Tibial artery (tissue), 4 donors: ENCODE results near the gene SERPINA3.

Experiments
- DNase-seq, 2 donors: peaks; one replicate each; pipeline ENCODE4 v3.0.0-alpha.2; 2019
- H3K27ac ChIP-seq, 2 donors: fragments of 200-600 bp; sonication (generic) in 1 of 2; 1 replicate in 1 of 2; 2 replicates in 1 of 2; pipeline ENCODE4 v1.5.1; 2018 to 2019; ENCODE audit warnings: mild to moderate bottlenecking in 1 of 2
- H3K27me3 ChIP-seq, 2 donors: fragments of 200-600 bp; sonication (generic) in 1 of 2; one replicate each; pipeline versions ENCODE4 v1.5.1 to v1.6.0; 2016 to 2019
- H3K36me3 ChIP-seq, 3 donors: fragments of 200-600 bp; sonication (generic) in 2 of 3; one replicate each; pipeline ENCODE4 v1.5.1; 2016 to 2019; ENCODE audit warnings: mild to moderate bottlenecking in 2 of 3
- H3K4me1 ChIP-seq, 4 donors: fragments of 200-600 bp; sonication (generic) in 2 of 4; 1 replicate in 3 of 4; 2 replicates in 1 of 4; pipeline ENCODE4 v1.5.1; 2016 to 2019
- H3K4me3 ChIP-seq, 2 donors: fragments of 200-600 bp; sonication (generic) in 1 of 2; 1 replicate in 1 of 2; 2 replicates in 1 of 2; pipeline ENCODE4 v1.5.1; 2018 to 2019; ENCODE audit warnings: mild to moderate bottlenecking in 2 of 2
- H3K9me3 ChIP-seq, 3 donors: fragments of 200-600 bp; sonication (generic) in 1 of 3; one replicate each; pipeline ENCODE4 v1.5.1; 2016 to 2019
- CTCF ChIP-seq, 2 experiments: fragments of 200-600 bp in 1 of 2; fragments of 450-650 bp in 1 of 2; IDR thresholded peaks; one replicate each; pipeline ENCODE4 v1.5.1; 2017 to 2019; ENCODE audit warnings: antibody characterized with exemption in 2 of 2, mild to moderate bottlenecking in 1 of 2, moderate library complexity in 1 of 2
- intact Hi-C: fragments of 100-400 bp; cut with DNase I; formaldehyde crosslinking; loops from one replicate; pipeline ENCODE4 v1.15.0; 2023; ENCODE audit warnings: low total_unique reads

Gene SERPINA3

GRCh38 chr14:94623856-94624499, 11.8 kb downstream of the SERPINA3 start:
- Histone ChIP-seq H3K4me3 (no peak overlapping the region), H3K36me3 (peaks cover 0 to 39% (median 1%) of the 10 kb centered on the region in 3 donors), H3K9me3 (peaks cover 0 to 5% (median under 1%) of the 10 kb centered on the region in 3 donors), H3K27ac (no peak overlapping the region), H3K27me3 (peaks cover 0 to 21% of the 10 kb centered on the region in 2 donors), H3K4me1 (no peaks in the 10 kb centered on the region)
- intact Hi-C loops: no loop called here
- peak in 1 of 2 donors; percentile 15 for DNase-seq
- TF ChIP-seq CTCF (IDR thresholded peaks at IDR 0.05): no peak

- TF ChIP-seq CTCF (IDR thresholded peaks at IDR 0.05): no peak
- no peaks in the 10 kb centered on the region for H3K9me3 ChIP-seq
- no peaks in the 10 kb centered on the region for H3K4me1 ChIP-seq
- peaks cover 0 to 21% of the 10 kb centered on the region in 2 donors for H3K27me3 ChIP-seq
- H3K36me3 ChIP-seq: peaks cover 0 to 34% (median 0%) of the 10 kb centered on the region in 3 donors
- H3K4me3 ChIP-seq: no peak overlapping the region
- peak in 1 of 2 donors; percentile 6 for DNase-seq
- intact Hi-C loops: no loop called here
- no peak overlapping the region for H3K27ac ChIP-seq
Observed at GRCh38 chr14:94624537-94625352, 12.6 kb downstream of the SERPINA3 start.

- Histone ChIP-seq H3K27ac (no peak overlapping the region), H3K36me3 (peaks cover 0 to 31% (median 0%) of the 10 kb centered on the region in 3 donors), H3K27me3 (peaks cover 0 to 21% of the 10 kb centered on the region in 2 donors), H3K4me1 (no peaks in the 10 kb centered on the region), H3K4me3 (no peak overlapping the region), H3K9me3 (no peaks in the 10 kb centered on the region)
- intact Hi-C loops: no loop called here
- no peak for DNase-seq
- no peak for TF ChIP-seq CTCF (IDR thresholded peaks at IDR 0.05)
Observed at GRCh38 chr14:94625353-94625635, 13.1 kb downstream of the SERPINA3 start.

- H3K27me3 ChIP-seq: peaks cover 0 to 26% of the 10 kb centered on the region in 2 donors
- DNase-seq: peak in 1 of 2 donors; percentile 1
- intact Hi-C loops: no loop called here
- TF ChIP-seq CTCF (IDR thresholded peaks at IDR 0.05): no peak
- no peak overlapping the region for H3K4me3 ChIP-seq
- H3K36me3 ChIP-seq: peaks cover 0 to 8% (median 0%) of the 10 kb centered on the region in 3 donors
- no peaks in the 10 kb centered on the region for H3K4me1 ChIP-seq
- H3K9me3 ChIP-seq: no peaks in the 10 kb centered on the region
- H3K27ac ChIP-seq: no peak overlapping the region
Observed at GRCh38 chr14:94628578-94628977, 16.4 kb downstream of the SERPINA3 start.

- Histone ChIP-seq H3K9me3 (no peaks in the 10 kb centered on the region), H3K4me1 (no peaks in the 10 kb centered on the region), H3K27me3 (peaks cover 0 to 16% of the 10 kb centered on the region in 2 donors), H3K27ac (no peak overlapping the region), H3K36me3 (no peaks in the 10 kb centered on the region), H3K4me3 (no peak overlapping the region)
- peak in 1 of 2 donors; percentile 2 for DNase-seq
- no peak for TF ChIP-seq CTCF (IDR thresholded peaks at IDR 0.05)
- intact Hi-C loops: no loop called here
Observed at GRCh38 chr14:94630396-94630795, 18.2 kb downstream of the SERPINA3 start.
